Measurements from ENCODE around the gene APBA2. TPM values are rescaled to one million over a fixed set of nuclear protein-coding genes. Genes with fewer than 3 reads are reported as not detected.

Gene APBA2
- polyA plus RNA-seq, 2 of the 4 experiments (the other 2 are of a cell fraction) = 11.4 to 12.6 TPM

GRCh38 chr15:28920781-28921331 is 35.1 kb downstream of the APBA2 start:
- Histone ChIP-seq H3K4me3 (no peak overlapping the region), H3K4me1 (peaks cover 9% of the 10 kb centered on the region), H3K9me3 (no peaks in the 10 kb centered on the region), H3K27ac (no peak overlapping the region), H3K4me2 (no peak overlapping the region)
- DNase-seq (ENCODE audit: low read depth in 1 of 2, low spot score in 1 of 2) (no peak), ATAC-seq (no peak), FAIRE-seq (no peak)
- TF ChIP-seq HOXA7 (CRISPR knock-in tag; IDR thresholded peaks at IDR 0.05) = no peak
- TF ChIP-seq TP53 (CRISPR knock-in tag; IDR thresholded peaks at IDR 0.05) = no peak
- no peak for TF ChIP-seq MAFK (IDR thresholded peaks at IDR 0.05; ENCODE audit: partially characterized antibody)
- no peak for TF ChIP-seq ZFP36 (IDR thresholded peaks at IDR 0.05; ENCODE audit: borderline replicate concordance, partially characterized antibody)
- TF ChIP-seq CBX8 (IDR thresholded peaks at IDR 0.05) = no peak
- no peak for TF ChIP-seq PHF8 (IDR thresholded peaks at IDR 0.05; ENCODE audit: borderline replicate concordance, low read depth)
- no peak for TF ChIP-seq GATA3 (IDR thresholded peaks at IDR 0.05; ENCODE audit: borderline replicate concordance)
- no peak for TF ChIP-seq JUN (IDR thresholded peaks at IDR 0.05)
- no peak for TF ChIP-seq MAZ (IDR thresholded peaks at IDR 0.05; ENCODE audit: borderline replicate concordance, low read depth, low read length)
- no peak for TF ChIP-seq HES2 (IDR thresholded peaks at IDR 0.05)
- TF ChIP-seq ESRRA (IDR thresholded peaks at IDR 0.05; ENCODE audit: borderline replicate concordance, low read length) = no peak
- no peak for TF ChIP-seq BCL3 (IDR thresholded peaks at IDR 0.05)
- no peak for TF ChIP-seq EP300 (IDR thresholded peaks at IDR 0.05)
- no peak for TF ChIP-seq NFE2L2 (conservative IDR thresholded peaks at IDR 0.05; ENCODE audit: low read length)
- TF ChIP-seq RCOR1 (IDR thresholded peaks at IDR 0.05; ENCODE audit: low read depth, low read length) = no peak
- TF ChIP-seq ATOH8 (CRISPR knock-in tag; IDR thresholded peaks at IDR 0.05; ENCODE audit: low read depth) = no peak
- no peak for TF ChIP-seq HMGXB4 (CRISPR knock-in tag; IDR thresholded peaks at IDR 0.05; ENCODE audit: borderline replicate concordance)
- TF ChIP-seq NR3C1 (IDR thresholded peaks at IDR 0.05) = no peak
- no peak for TF ChIP-seq NPAS2 (CRISPR knock-in tag; IDR thresholded peaks at IDR 0.05; ENCODE audit: borderline replicate concordance)
- ChIA-PET CTCF (interaction anchor here (1.3 to 3.0 kb wide), 5 partner anchors 10 to 193 kb away, joined by 3 to 13 read pairs (median 7); no protein-coding TSS in a partner anchor), POLR2A (no interaction called here)
- 68% methylated on average over 5 of the region's 5 CpGs for WGBS (ENCODE audit: missing lambda C conversion rate)

GRCh38 chr15:28921336-28921735 is 35.6 kb downstream of the APBA2 start:
- ChIA-PET CTCF (interaction anchor here (1.1 to 3.0 kb wide), 7 partner anchors 9 to 192 kb away, joined by 3 to 13 read pairs (median 5); no protein-coding TSS in a partner anchor), POLR2A (no interaction called here)
- ATAC-seq = no peak
- 91% methylated on average over 10 of the region's 10 CpGs for WGBS (ENCODE audit: missing lambda C conversion rate)
- no peak for DNase-seq (ENCODE audit: low read depth in 1 of 2, low spot score in 1 of 2)
- Histone ChIP-seq H3K4me1 (peaks cover 9% of the 10 kb centered on the region), H3K4me2 (no peak overlapping the region), H3K4me3 (no peak overlapping the region), H3K9me3 (no peaks in the 10 kb centered on the region), H3K27ac (no peak overlapping the region)
- no peak for FAIRE-seq
- TF ChIP-seq MAX (IDR thresholded peaks at IDR 0.05) (no peak), ZFP36 (IDR thresholded peaks at IDR 0.05; ENCODE audit: borderline replicate concordance, partially characterized antibody) (no peak), MAFK (IDR thresholded peaks at IDR 0.05; ENCODE audit: partially characterized antibody) (no peak), ZSCAN20 (CRISPR knock-in tag; IDR thresholded peaks at IDR 0.05) (no peak), TP53 (CRISPR knock-in tag; IDR thresholded peaks at IDR 0.05) (no peak)
